ENCODE results near the gene PGM5. TPM values are rescaled to one million over a fixed set of nuclear protein-coding genes. Genes with fewer than 3 reads are reported as not detected.

PGM5 gene
- total and polyA plus RNA-seq, 2 of the 4 experiments (the other 2 are of a cell fraction): 8.3 to 14.7 TPM

- no peak overlapping the region for H3K4me3 ChIP-seq (ENCODE audit: insufficient read depth, low read depth, low read length)
- no peak overlapping the region for H3K18ac ChIP-seq (ENCODE audit: low read depth, low read length)
- TF ChIP-seq BHLHE40 (IDR thresholded peaks at IDR 0.05; ENCODE audit: low read depth, low read length) (no peak), RFX5 (IDR thresholded peaks at IDR 0.05; ENCODE audit: low read depth, low read length) (no peak), NFE2L2 (IDR thresholded peaks at IDR 0.05; ENCODE audit: low read depth, low read length) (no peak), RAD21 (IDR thresholded peaks at IDR 0.05; ENCODE audit: low read length) (no peak), POLR2A (IDR thresholded peaks at IDR 0.05; ENCODE audit: low read depth, low read length) (no peak), ELK1 (IDR thresholded peaks at IDR 0.05; ENCODE audit: borderline replicate concordance, low read depth, low read length) (no peak), CTCF (conservative IDR thresholded peaks at IDR 0.05; ENCODE audit: low read depth, low read length) (no peak), USF2 (IDR thresholded peaks at IDR 0.05; ENCODE audit: low read depth, low read length) (no peak), CHD1 (IDR thresholded peaks at IDR 0.05; ENCODE audit: low read depth, low read length) (no peak), SMC3 (IDR thresholded peaks at IDR 0.05; ENCODE audit: low read depth, low read length) (no peak), MAFK (IDR thresholded peaks at IDR 0.05; ENCODE audit: low read depth, low read length) (no peak), MXI1 (IDR thresholded peaks at IDR 0.05; ENCODE audit: borderline replicate concordance, low read depth, low read length) (no peak), MAZ (IDR thresholded peaks at IDR 0.05; ENCODE audit: borderline replicate concordance, low read depth, low read length) (no peak), FOS (IDR thresholded peaks at IDR 0.05; ENCODE audit: low read depth, low read length) (no peak), CEBPB (IDR thresholded peaks at IDR 0.05; ENCODE audit: low read depth, low read length) (no peak), RCOR1 (IDR thresholded peaks at IDR 0.05; ENCODE audit: insufficient replicate concordance, low read length) (no peak)
- DNase-seq: no peak
- H4K20me1 ChIP-seq (ENCODE audit: insufficient read depth, low read length): no peaks in the 10 kb centered on the region
- no peaks in the 10 kb centered on the region for H3K79me1 ChIP-seq (ENCODE audit: low read depth in 1 of 2, low read length in 2 of 2)
- intact Hi-C loops (cut with micrococcal nuclease) (no loop called here), dilution Hi-C loops (cut with HindIII; ENCODE audit: low sequenced_read_pairs, unreplicated experiment) (no loop called here), in situ Hi-C loops (cut with MboI; ENCODE audit: low sequenced_read_pairs) (no loop called here)
- H2BK120ac ChIP-seq (ENCODE audit: low read depth, low read length): no peak overlapping the region
- POLR2A ChIA-PET (ENCODE audit: unreplicated experiment): no interaction called here
- H4K5ac ChIP-seq (ENCODE audit: low read depth, low read length): no peak overlapping the region
- H3K27me3 ChIP-seq (ENCODE audit: control insufficient read depth, insufficient read depth, low read length): no peaks in the 10 kb centered on the region
- no peak overlapping the region for H4K91ac ChIP-seq (ENCODE audit: insufficient read depth, low read depth, low read length)
- H2AFZ ChIP-seq (replicated peaks; ENCODE audit: low read length, poor library complexity): no peak overlapping the region
- no peak overlapping the region for H2AK9ac ChIP-seq (replicated peaks; ENCODE audit: low read depth, low read length, poor library complexity)
- H3K9me3 ChIP-seq (ENCODE audit: control insufficient read depth, insufficient read depth, low read length): peaks cover 3% of the 10 kb centered on the region; the same call in 1 of the 2 replicates
- H3K14ac ChIP-seq (replicated peaks; ENCODE audit: low read depth, low read length): no peak overlapping the region
- no peak overlapping the region for H2BK20ac ChIP-seq (ENCODE audit: low read depth, low read length)
- H3K9ac ChIP-seq (ENCODE audit: low read depth, low read length): no peak overlapping the region
- no peak overlapping the region for H2BK15ac ChIP-seq (ENCODE audit: low read depth, low read length)
- no peaks in the 10 kb centered on the region for H3K4me1 ChIP-seq (ENCODE audit: control insufficient read depth, insufficient read depth, low read length)
- WGBS, 2 experiments (ENCODE audit: extremely low coverage in 2 of 2, insufficient read length in 1 of 2): no CpG with 5 or more reads among the region's 4 CpGs
- no peaks in the 10 kb centered on the region for H3K9me1 ChIP-seq (ENCODE audit: insufficient read depth, low read length)
- H4K8ac ChIP-seq (ENCODE audit: low read depth in 2 of 2, low read length in 2 of 2): no peak overlapping the region
- H3K27ac ChIP-seq (ENCODE audit: insufficient read depth, low read length): no peak overlapping the region
- no peaks in the 10 kb centered on the region for H3K36me3 ChIP-seq (ENCODE audit: control insufficient read depth, insufficient read depth, low read length)
- no peak overlapping the region for H3K56ac ChIP-seq (ENCODE audit: extremely low read depth, insufficient read depth, low read length)
- no TSS peak for BruUV-seq (replicated peaks)
- CTCF ChIA-PET: no interaction called here
- no peak for ATAC-seq (ENCODE audit: low read depth)
- no peak overlapping the region for H3K4me2 ChIP-seq (ENCODE audit: low read depth, low read length)
- H2BK5ac ChIP-seq (ENCODE audit: low read depth, low read length, poor library complexity, severe bottlenecking): no peak overlapping the region
- H2AK5ac ChIP-seq (ENCODE audit: low read depth, low read length): no peak overlapping the region
- no peak overlapping the region for H3K23ac ChIP-seq (ENCODE audit: low read depth, low read length)
- no peak overlapping the region for H3K4ac ChIP-seq (ENCODE audit: low read depth, low read length)
Measured at GRCh38 chr9:68522131-68522530, 165.7 kb downstream of the PGM5 start.
